ENCODE results near the gene ECEL1.

ECEL1 gene

GRCh38 chr2:232522623-232523401 lies 35.2 kb upstream of the ECEL1 start:
- DNase-seq (ENCODE audit: low read depth, low spot score), result no peak

GRCh38 chr2:232521959-232522622 lies 34.5 kb upstream of the ECEL1 start:
- peak; percentile 62 for DNase-seq (ENCODE audit: low read depth, low spot score)

- no peak for DNase-seq (ENCODE audit: low read depth, low spot score)
Observed at GRCh38 chr2:232521098-232521497, 33.5 kb upstream of the ECEL1 start.

GRCh38 chr2:232520489-232520888 lies 32.9 kb upstream of the ECEL1 start:
- no peak for DNase-seq (ENCODE audit: low read depth, low spot score)

- DNase-seq (ENCODE audit: low read depth, low spot score), result peak; percentile 42
Observed at GRCh38 chr2:232519581-232520438, 32.2 kb upstream of the ECEL1 start, which contains the start of gene PRSS56. Gene PRSS56 (plus strand): TSS chr2:232520388. CDS start chr2:232520599, 211 bp downstream.

GRCh38 chr2:232518844-232519243 lies 31.2 kb upstream of the ECEL1 start:
- DNase-seq (ENCODE audit: low read depth, low spot score), result peak; percentile 45

GRCh38 chr2:232516551-232516950 lies 28.9 kb upstream of the ECEL1 start:
- no peak for DNase-seq (ENCODE audit: low read depth, low spot score)

- no peak for DNase-seq (ENCODE audit: low read depth, low spot score)
Observed at GRCh38 chr2:232515639-232516038, 28.0 kb upstream of the ECEL1 start.

- DNase-seq (ENCODE audit: low read depth, low spot score), result no peak
Observed at GRCh38 chr2:232513353-232513752, 25.7 kb upstream of the ECEL1 start.

GRCh38 chr2:232512602-232513001 lies 25.0 kb upstream of the ECEL1 start:
- no peak for DNase-seq (ENCODE audit: low read depth, low spot score)

GRCh38 chr2:232511336-232511890 lies 23.8 kb upstream of the ECEL1 start:
- no peak for DNase-seq (ENCODE audit: low read depth, low spot score)

GRCh38 chr2:232508251-232508650 lies 20.6 kb upstream of the ECEL1 start:
- no peak for DNase-seq (ENCODE audit: low read depth, low spot score)

GRCh38 chr2:232506709-232507108 lies 19.1 kb upstream of the ECEL1 start:
- no peak for DNase-seq (ENCODE audit: low read depth, low spot score)

GRCh38 chr2:232505856-232506255 lies 18.2 kb upstream of the ECEL1 start:
- no peak for DNase-seq (ENCODE audit: low read depth, low spot score)

- DNase-seq (ENCODE audit: low read depth, low spot score), result peak; percentile 59
Observed at GRCh38 chr2:232504438-232504837, 16.8 kb upstream of the ECEL1 start.

GRCh38 chr2:232503809-232504323 lies 16.2 kb upstream of the ECEL1 start:
- no peak for DNase-seq (ENCODE audit: low read depth, low spot score)

GRCh38 chr2:232502911-232503808 lies 15.5 kb upstream of the ECEL1 start:
- peak; percentile 64 for DNase-seq (ENCODE audit: low read depth, low spot score)

- no peak for DNase-seq (ENCODE audit: low read depth, low spot score)
Observed at GRCh38 chr2:232502511-232502910, 14.9 kb upstream of the ECEL1 start.

GRCh38 chr2:232501794-232502390 lies 14.3 kb upstream of the ECEL1 start:
- no peak for DNase-seq (ENCODE audit: low read depth, low spot score)

GRCh38 chr2:232501331-232501771 lies 13.7 kb upstream of the ECEL1 start:
- DNase-seq (ENCODE audit: low read depth, low spot score), result no peak
